Osteoblast (primary cell): ENCODE results near the gene TTC21B. TPM values are rescaled to one million over a fixed set of nuclear protein-coding genes. Genes with fewer than 3 reads are reported as not detected.

ENCODE experiments used
- DNase-seq: peaks from one replicate; pipeline ENCODE4 v3.0.0; 2011; ENCODE audit warnings: low spot score, mixed read lengths; ENCODE audit not compliant: insufficient read length; ENCODE audit errors: missing footprints
- H2AFZ ChIP-seq: 2 replicates; pipeline ENCODE4 v1.6.0; 2011; ENCODE audit warnings: mild to moderate bottlenecking, low read length
- H3K27ac ChIP-seq: 2 replicates; pipeline ENCODE4 v1.5.1; 2011; ENCODE audit warnings: mild to moderate bottlenecking, low read depth, low read length, moderate library complexity
- H3K27me3 ChIP-seq: 2 replicates; pipeline ENCODE4 v1.6.0; 2012; ENCODE audit warnings: mild to moderate bottlenecking, control low read depth, inconsistent platforms, low read length, moderate library complexity; ENCODE audit not compliant: insufficient read depth
- H3K36me3 ChIP-seq: 2 replicates; pipeline ENCODE4 v1.5.1; 2011; ENCODE audit warnings: mild to moderate bottlenecking, low read length, control low read depth, moderate library complexity; ENCODE audit not compliant: insufficient read depth
- H3K4me1 ChIP-seq: 2 replicates; pipeline ENCODE4 v1.5.1; 2011; ENCODE audit warnings: mild to moderate bottlenecking, low read length, control low read depth, moderate library complexity; ENCODE audit not compliant: insufficient read depth
- H3K4me2 ChIP-seq: 2 replicates; pipeline ENCODE4 v1.6.0; 2011; ENCODE audit warnings: mild to moderate bottlenecking, low read length; ENCODE audit not compliant: insufficient read depth
- H3K4me3 ChIP-seq: fragments of 200-600 bp; sonication (generic); 3 replicates; pipeline ENCODE4 v1.5.1; 2012; ENCODE audit warnings: mild to moderate bottlenecking, low read length, inconsistent platforms; ENCODE audit not compliant: insufficient read depth
- H3K79me2 ChIP-seq: 2 replicates; pipeline ENCODE4 v1.6.0; 2012; ENCODE audit warnings: mild to moderate bottlenecking, low read length, control low read depth, inconsistent platforms; ENCODE audit not compliant: insufficient read depth
- H3K9me3 ChIP-seq: 2 replicates; pipeline ENCODE4 v1.5.1; 2011; ENCODE audit warnings: low read depth, low read length, control low read depth
- H4K20me1 ChIP-seq: 2 replicates; pipeline ENCODE4 v1.6.0; 2012; ENCODE audit warnings: mild to moderate bottlenecking, low read length, control low read depth; ENCODE audit not compliant: insufficient read depth
- CTCF ChIP-seq: IDR thresholded peaks from 2 replicates; pipeline ENCODE4 v1.5.1; 2011; ENCODE audit warnings: mild to moderate bottlenecking, low read depth, low read length, moderate library complexity; ENCODE audit errors: extremely low read depth
- total RNA-seq: library from RNA; depleted of rRNA; stranded (reverse); fragments of >200 nt; gene quantifications from 2 replicates; pipeline ENCODE4 v1.2.3, GENCODE V29; 2012

TTC21B gene
- total RNA-seq, 1 donor = 25.7 TPM

DNA sequence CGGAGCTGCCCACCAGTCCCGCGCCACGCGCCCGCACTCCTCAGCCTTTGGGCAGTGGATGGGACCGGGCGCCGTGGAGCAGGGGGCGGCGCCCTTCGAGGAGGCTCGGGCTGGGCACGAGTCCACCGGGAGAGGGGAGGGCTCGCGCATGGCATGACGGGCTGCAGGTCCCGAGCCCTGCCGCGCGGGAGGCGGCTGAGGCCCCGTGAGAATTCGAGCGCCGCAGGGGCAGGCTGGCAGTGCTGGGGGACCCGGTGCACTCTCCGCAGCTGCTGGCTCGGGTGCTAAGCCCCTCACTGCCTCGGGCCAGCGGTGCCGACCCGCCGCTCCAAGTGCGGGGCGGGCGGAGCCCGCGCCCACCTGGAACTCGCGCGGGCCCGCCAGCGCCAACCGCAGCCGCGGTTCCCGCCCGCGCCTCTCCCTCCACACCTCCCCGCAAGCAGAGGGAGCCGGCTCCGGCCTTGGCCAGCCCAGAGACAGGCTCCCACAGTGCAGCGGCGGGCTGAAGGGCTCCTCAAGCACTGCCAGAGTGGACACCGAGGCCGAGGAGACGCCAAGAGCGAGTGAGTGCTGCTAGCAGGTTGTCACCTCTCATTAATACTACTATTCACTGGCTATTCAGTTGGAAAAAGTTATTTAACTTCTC is 3.6 kb upstream of the TTC21B start:
- no peak overlapping the region for H2AFZ ChIP-seq
- H3K27ac ChIP-seq = no peak overlapping the region
- DNase-seq = no peak
- H3K4me1 ChIP-seq = peaks cover 13% of the 10 kb centered on the region
- no peaks in the 10 kb centered on the region for H3K27me3 ChIP-seq
- no peaks in the 10 kb centered on the region for H3K9me3 ChIP-seq
- no peaks in the 10 kb centered on the region for H3K36me3 ChIP-seq
- H3K79me2 ChIP-seq = peaks cover 13% of the 10 kb centered on the region
- H3K4me2 ChIP-seq = no peak overlapping the region
- TF ChIP-seq CTCF = no peak
- H4K20me1 ChIP-seq = peaks cover 5% of the 10 kb centered on the region
- H3K4me3 ChIP-seq = no peak overlapping the region

DNA sequence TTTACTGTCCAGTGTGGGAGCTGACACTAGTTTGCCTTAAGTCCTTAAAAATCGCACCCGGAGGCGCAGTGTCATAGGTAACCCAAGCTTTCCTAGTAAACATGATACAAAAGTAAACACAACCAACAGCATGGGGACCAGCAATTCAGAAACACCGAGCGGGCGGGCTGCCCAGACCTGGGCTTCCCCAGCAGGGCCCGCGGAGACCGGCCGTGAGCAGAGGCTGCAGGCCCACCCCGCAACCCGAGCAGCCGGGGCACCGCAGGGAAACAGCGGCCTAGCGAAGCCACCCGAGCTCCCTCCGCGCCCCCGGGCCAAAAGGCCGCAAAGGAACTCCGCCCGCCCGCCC is 296 bp downstream of the TTC21B start:
- H4K20me1 ChIP-seq = peaks cover 6% of the 10 kb centered on the region
- no peak for TF ChIP-seq CTCF
- H3K27ac ChIP-seq = peak overlapping the region; percentile 77
- peaks cover 34% of the 10 kb centered on the region for H3K79me2 ChIP-seq
- peak overlapping the region; percentile 89 for H3K4me3 ChIP-seq
- H3K4me1 ChIP-seq = peaks cover 14% of the 10 kb centered on the region
- H3K36me3 ChIP-seq = peaks cover 14% of the 10 kb centered on the region
- DNase-seq = peak; percentile 85
- no peaks in the 10 kb centered on the region for H3K27me3 ChIP-seq
- peak overlapping the region; percentile 96 for H3K4me2 ChIP-seq
- H2AFZ ChIP-seq = peak overlapping the region; percentile 89
- no peaks in the 10 kb centered on the region for H3K9me3 ChIP-seq

- Histone ChIP-seq H3K4me3 (peak overlapping the region; percentile 89), H4K20me1 (peaks cover 6% of the 10 kb centered on the region), H3K4me1 (peaks cover 14% of the 10 kb centered on the region), H3K4me2 (peak overlapping the region; percentile 96), H3K36me3 (peaks cover 14% of the 10 kb centered on the region), H3K79me2 (peaks cover 34% of the 10 kb centered on the region), H3K27ac (peak overlapping the region; percentile 77), H3K27me3 (no peaks in the 10 kb centered on the region), H2AFZ (peak overlapping the region; percentile 89), H3K9me3 (no peaks in the 10 kb centered on the region)
- TF ChIP-seq CTCF = no peak
- no peak for DNase-seq
Measured at GRCh38 chr2:165952741-165953211, 800 bp downstream of the TTC21B start.

DNA sequence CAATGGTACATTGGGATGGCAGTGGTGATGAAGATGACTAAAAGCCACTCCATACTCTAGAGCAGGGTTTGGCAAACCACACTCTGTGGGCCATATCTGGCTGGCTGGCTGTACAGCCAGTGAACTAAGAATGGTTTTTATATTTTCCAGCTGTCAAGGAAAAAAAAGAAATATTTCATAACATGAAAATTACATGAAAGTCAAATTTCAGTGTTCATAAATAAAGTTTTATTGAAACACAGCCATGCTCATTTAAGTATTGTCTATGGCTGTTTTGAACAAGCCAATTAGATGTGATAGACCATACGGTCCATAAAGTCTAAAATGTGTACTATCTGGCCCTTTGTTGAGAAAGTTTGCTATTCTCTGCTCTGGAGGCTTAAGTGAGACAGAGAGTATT is 1.5 kb downstream of the TTC21B start:
- H3K4me2 ChIP-seq = peak overlapping the region; percentile 96
- peaks cover 37% of the 10 kb centered on the region for H3K79me2 ChIP-seq

More for the DNA sequence above, 1.5 kb downstream of the TTC21B start:
- DNase-seq = no peak
- peaks cover 14% of the 10 kb centered on the region for H3K4me1 ChIP-seq
- no peak overlapping the region for H3K27ac ChIP-seq
- TF ChIP-seq CTCF = no peak
- peaks cover 17% of the 10 kb centered on the region for H3K36me3 ChIP-seq
- no peak overlapping the region for H2AFZ ChIP-seq
- H3K4me3 ChIP-seq = peak overlapping the region; percentile 89
- H3K9me3 ChIP-seq = no peaks in the 10 kb centered on the region
- no peaks in the 10 kb centered on the region for H3K27me3 ChIP-seq
- peaks cover 6% of the 10 kb centered on the region for H4K20me1 ChIP-seq
